Smooth muscle cell of the coronary artery (primary cell): ENCODE data around the gene URM1. TPM values are rescaled to one million over a fixed set of nuclear protein-coding genes. Genes with fewer than 3 reads are reported as not detected.

Experiments
- total RNA-seq: library from RNA; depleted of rRNA; stranded (reverse); fragments of >200 nt; gene quantifications from 2 replicates; pipeline ENCODE4 v1.2.3, GENCODE V29; 2014; ENCODE audit warnings: low replicate concordance

URM1 gene
- 25.9 and 36.8 TPM in 2 replicates for total RNA-seq

DNA sequence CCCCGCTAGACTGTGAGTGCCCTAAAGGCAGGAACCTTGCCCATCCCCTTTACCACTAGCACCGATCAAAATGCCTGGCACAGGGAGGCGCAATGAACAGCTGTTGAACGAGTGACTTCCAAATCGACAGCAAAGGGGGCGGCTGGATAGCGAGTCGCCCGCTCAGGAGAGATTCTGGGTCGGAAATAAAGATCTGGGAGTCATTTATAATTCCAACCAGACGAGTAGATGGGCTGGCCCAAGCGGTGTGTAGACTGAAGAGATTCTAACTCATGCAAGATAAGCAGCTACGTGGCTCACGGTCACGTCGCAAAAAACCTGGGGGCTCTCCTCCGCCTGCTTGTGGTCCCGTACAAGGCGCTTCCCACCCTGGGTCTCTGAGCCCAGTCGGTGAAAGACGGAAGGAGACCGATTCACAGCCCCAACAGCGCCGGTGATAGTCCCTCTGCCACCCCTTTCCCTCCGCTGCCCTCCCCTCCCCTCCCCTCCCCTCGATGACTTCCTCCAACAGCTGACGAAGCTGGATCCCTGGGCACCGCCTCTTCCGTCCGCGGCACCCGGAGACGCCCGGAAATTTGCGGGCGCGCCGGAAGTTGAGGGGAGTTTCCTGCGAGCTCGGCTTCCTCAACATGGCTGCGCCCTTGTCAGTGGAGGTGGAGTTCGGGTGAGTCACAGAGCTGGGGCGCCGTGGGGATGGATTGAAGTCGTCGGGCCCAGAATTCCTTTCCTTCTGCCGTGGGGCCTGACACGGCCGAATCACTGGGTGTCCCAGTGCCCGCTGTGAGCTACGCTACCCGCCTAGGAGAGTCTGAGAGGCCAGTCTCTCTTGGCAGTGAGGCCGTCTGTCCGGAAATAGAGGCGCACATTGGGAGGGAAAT lies at the start of gene URM1:
Gene URM1, plus strand, starts transcription at position 623 of the 878 bp plus-strand sequence. Its CDS starts 7 bp downstream, at position 630.

GRCh38 chr9:128322404-128323211 lies 48.6 kb upstream of the URM1 start, which contains the start of the genes COQ4 and TRUB2:
Gene COQ4, plus strand, starts transcription at chr9:128322839. Its CDS starts 20 bp downstream, at chr9:128322859.
Gene TRUB2, minus strand, starts transcription at chr9:128322447. Its CDS starts 39 bp downstream, at chr9:128322408.

DNA sequence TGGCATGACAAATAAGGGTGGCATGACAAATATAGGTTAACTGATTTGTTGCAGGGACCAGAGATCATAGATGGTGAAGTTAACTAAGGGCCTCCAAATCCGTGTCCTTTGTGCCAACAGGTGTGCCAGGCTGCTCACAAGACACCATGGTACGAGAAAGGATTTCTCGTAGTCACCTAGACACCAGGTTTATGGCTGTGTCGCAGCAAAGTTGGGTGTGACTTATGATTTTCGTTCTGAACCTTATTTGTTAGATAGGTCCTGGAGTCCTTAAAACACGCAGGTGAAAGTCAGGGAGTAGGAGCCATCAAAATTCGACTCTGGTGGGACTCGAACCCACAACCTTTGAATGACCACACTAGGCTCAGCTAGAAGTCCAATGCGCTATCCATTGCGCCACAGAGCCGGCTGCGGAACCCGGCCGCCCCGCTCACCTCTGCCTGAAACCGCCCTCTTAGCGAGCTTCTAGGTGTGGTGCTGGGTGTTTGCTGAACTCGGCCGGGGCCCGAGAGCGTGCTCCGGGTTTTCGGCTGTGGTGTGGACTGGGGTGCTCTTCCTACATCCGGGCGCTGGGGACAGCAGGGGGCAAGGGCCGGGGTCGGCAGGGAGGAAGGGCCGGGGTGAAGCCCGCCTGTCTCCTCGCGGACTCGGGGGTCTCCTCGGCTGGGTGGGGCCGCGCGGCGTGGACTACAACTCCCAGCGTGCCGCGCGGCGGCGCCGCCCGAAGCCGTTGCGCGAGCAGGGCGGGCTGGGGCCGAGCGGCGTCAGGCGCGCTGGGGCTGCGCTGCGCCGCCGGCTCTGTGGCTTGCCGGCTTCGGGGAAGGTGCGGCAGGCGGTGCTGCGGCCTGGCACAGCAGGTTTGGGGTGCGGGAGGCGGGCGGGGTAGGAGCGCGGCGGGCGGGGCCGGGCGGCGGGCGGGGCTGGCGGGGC lies 31.1 kb upstream of the URM1 start, which contains the start of gene SLC27A4:
Gene SLC27A4, plus strand, starts transcription at position 767 of the 930 bp plus-strand sequence. CDS start 2,606 bp downstream, outside the sequence.

GRCh38 chr9:128420651-128421481 lies 49.7 kb downstream of the URM1 start, which contains the start of gene CERCAM:
Gene CERCAM, plus strand, starts transcription at chr9:128420857. Its CDS starts 21 bp downstream, at chr9:128420878.

Other genes with a start within 250 kb of the URM1 start
- 69.7 and 112 TPM in 2 replicates for gene PTGES2, start 243.6 kb upstream of the URM1 start, total RNA-seq
- not detected in 2 replicates for gene LCN2, start 221.9 kb upstream of the URM1 start, total RNA-seq
- 3.7 and 26.9 TPM in 2 replicates for gene BBLN, start 211.1 kb upstream of the URM1 start, total RNA-seq
- gene CIZ1, start 179.8 kb upstream of the URM1 start, total RNA-seq: 16.0 and 27.5 TPM in 2 replicates
- gene DNM1, start 168.0 kb upstream of the URM1 start, total RNA-seq: 4.4 and 70.0 TPM in 2 replicates
- gene GOLGA2, start 95.4 kb upstream of the URM1 start, total RNA-seq: 117 and 137 TPM in 2 replicates
- 35.1 and 64.4 TPM in 2 replicates for gene SWI5, start 95.1 kb upstream of the URM1 start, total RNA-seq
- 18.1 and 24.8 TPM in 2 replicates for gene TRUB2, start 48.9 kb upstream of the URM1 start, total RNA-seq
- gene COQ4, start 48.5 kb upstream of the URM1 start, total RNA-seq: 22.9 and 23.2 TPM in 2 replicates
- gene SLC27A4, start 30.8 kb upstream of the URM1 start, total RNA-seq: 11.2 and 17.7 TPM in 2 replicates
- 69.0 and 73.4 TPM in 2 replicates for gene CERCAM, start 49.5 kb downstream of the URM1 start, total RNA-seq
- 41.1 and 44.3 TPM in 2 replicates for gene ODF2, start 84.6 kb downstream of the URM1 start, total RNA-seq
- 22.1 and 24.5 TPM in 2 replicates for gene GLE1, start 133.3 kb downstream of the URM1 start, total RNA-seq
- 399 and 455 TPM in 2 replicates for gene SPTAN1, start 181.2 kb downstream of the URM1 start, total RNA-seq